ENCODE measurements around the gene CTDP1. TPM values are rescaled to one million over a fixed set of nuclear protein-coding genes. Genes with fewer than 3 reads are reported as not detected.

The CTDP1 gene
- total RNA-seq, 1 experiment from 2014 or later, result 24.9 TPM

GRCh38 chr18:79736846-79737245 lies 57.2 kb downstream of the CTDP1 start:
- no peak overlapping the region for H3K9ac ChIP-seq (ENCODE audit: low read length)
- no TSS peak for BruUV-seq (replicated peaks)
- no peaks in the 10 kb centered on the region for H3K4me1 ChIP-seq (ENCODE audit: control insufficient read depth in 1 of 2, insufficient read depth in 2 of 2, low read length in 2 of 2)
- peaks cover 4 to 5% of the 10 kb centered on the region in 2 experiments; a peak in 2 of 4 replicates for H3K9me3 ChIP-seq (ENCODE audit: control insufficient read depth in 1 of 2, insufficient read depth in 1 of 2, low read depth in 1 of 2, low read length in 2 of 2)
- ChIA-PET CTCF (no interaction called here), POLR2A (no interaction called here), RAD21 (ENCODE audit: low non-redundant PET in 1 of 2, low total read pairs in 2 of 2, uncharacterized antibody in 2 of 2, unreplicated experiment in 2 of 2) (no interaction called here)
- no peak overlapping the region for H3K27ac ChIP-seq (ENCODE audit: low read depth, low read length)
- H2AFZ ChIP-seq (ENCODE audit: low read depth, low read length, poor library complexity, severe bottlenecking), result no peak overlapping the region
- no peaks in the 10 kb centered on the region for H3K9me2 ChIP-seq (ENCODE audit: insufficient read depth)
- H3K27me3 ChIP-seq (ENCODE audit: insufficient read depth, low read length), result no peaks in the 10 kb centered on the region
- no peak for ATAC-seq
- H3K79me2 ChIP-seq (ENCODE audit: insufficient read depth, low read length), result no peaks in the 10 kb centered on the region
- no peaks in the 10 kb centered on the region for H4K20me1 ChIP-seq (ENCODE audit: insufficient read depth)
- H3K36me3 ChIP-seq (ENCODE audit: control insufficient read depth in 1 of 2, insufficient read depth in 2 of 2, low read length in 2 of 2), result peaks cover 0 to 43% of the 10 kb centered on the region in 2 experiments
- H3K4me3 ChIP-seq (replicated peaks in 1 of 2; ENCODE audit: low read depth in 1 of 2, low read length in 2 of 2), result no peak overlapping the region
- no peak for DNase-seq (ENCODE audit: low read depth, low spot score)
- intact Hi-C loops (cut with micrococcal nuclease), result no loop called here
- no peak for TF ChIP-seq SP1 (IDR thresholded peaks at IDR 0.05; ENCODE audit: low read depth)
- TF ChIP-seq EZH2phosphoT487 (IDR thresholded peaks at IDR 0.05; ENCODE audit: borderline replicate concordance), result no peak
- no peak for TF ChIP-seq FOSL1 (IDR thresholded peaks at IDR 0.05; ENCODE audit: low read depth)
- no peak for TF ChIP-seq SIN3A (IDR thresholded peaks at IDR 0.05; ENCODE audit: low read depth)
- TF ChIP-seq TCF7L2 (IDR thresholded peaks at IDR 0.05; ENCODE audit: borderline replicate concordance, extremely low read depth, insufficient read depth, insufficient read length), result no peak
- TF ChIP-seq ATF3 (IDR thresholded peaks at IDR 0.05), result no peak
- TF ChIP-seq EZH2 (IDR thresholded peaks at IDR 0.05), result no peak
- no peak for TF ChIP-seq ZNF274 (IDR thresholded peaks at IDR 0.05; ENCODE audit: low read depth, low read length)
- no peak for TF ChIP-seq CBX3 (IDR thresholded peaks at IDR 0.05; ENCODE audit: low read depth)
- TF ChIP-seq YY1 (IDR thresholded peaks at IDR 0.05; ENCODE audit: extremely low read depth, insufficient replicate concordance, low read depth, low read length), result no peak
- no peak for TF ChIP-seq CTCF (IDR thresholded peaks at IDR 0.05 in 2 of 3, conservative IDR thresholded peaks at IDR 0.05 in 1 of 3; ENCODE audit: borderline replicate concordance in 1 of 3, insufficient read depth in 1 of 3, low read depth in 2 of 3, low read length in 2 of 3)
- no peak for TF ChIP-seq EGR1 (IDR thresholded peaks at IDR 0.05; ENCODE audit: low read depth)
- TF ChIP-seq MAX (IDR thresholded peaks at IDR 0.05), result no peak
- no peak for TF ChIP-seq CEBPB (IDR thresholded peaks at IDR 0.05; ENCODE audit: low read depth)
- no peak overlapping the region for H3K4me2 ChIP-seq (ENCODE audit: low read length)
